Measurements from ENCODE around the gene AHSP.
"Not testable (repeated sequence)": the region's sequence is repeated elsewhere in the genome, so short reads cannot be mapped to it uniquely, and the experiment has no call there.

Gene AHSP

GRCh38 chr16:31531096-31531495, 3.4 kb downstream of the AHSP start:
- DNase-seq (ENCODE audit: low spot score): no peak

GRCh38 chr16:31532120-31532519, 4.4 kb downstream of the AHSP start:
- no peak for DNase-seq (ENCODE audit: low spot score)

GRCh38 chr16:31532896-31533295, 5.2 kb downstream of the AHSP start:
- no peak for DNase-seq (ENCODE audit: low spot score)

- DNase-seq (ENCODE audit: low spot score): no peak
Measured at GRCh38 chr16:31535737-31536136, 8.0 kb downstream of the AHSP start.

- no peak for DNase-seq (ENCODE audit: low spot score)
Measured at GRCh38 chr16:31536804-31537361, 9.2 kb downstream of the AHSP start.

GRCh38 chr16:31537362-31538242, 9.9 kb downstream of the AHSP start:
- no peak for DNase-seq (ENCODE audit: low spot score)

GRCh38 chr16:31538243-31538598, 10.5 kb downstream of the AHSP start:
- DNase-seq (ENCODE audit: low spot score): not testable (repeated sequence)

- not testable (repeated sequence) for DNase-seq (ENCODE audit: low spot score)
Measured at GRCh38 chr16:31539762-31540161, 12.1 kb downstream of the AHSP start.

GRCh38 chr16:31542763-31543162, 15.1 kb downstream of the AHSP start:
- DNase-seq (ENCODE audit: low spot score): no peak

- DNase-seq (ENCODE audit: low spot score): no peak
Measured at GRCh38 chr16:31561426-31562233, 33.9 kb downstream of the AHSP start.

GRCh38 chr16:31568577-31569359, 41.1 kb downstream of the AHSP start:
- DNase-seq (ENCODE audit: low spot score): no peak

GRCh38 chr16:31569360-31569717, 41.6 kb downstream of the AHSP start:
- DNase-seq (ENCODE audit: low spot score): no peak

- no peak for DNase-seq (ENCODE audit: low spot score)
Measured at GRCh38 chr16:31572821-31573220, 45.1 kb downstream of the AHSP start.

- not testable (repeated sequence) for DNase-seq (ENCODE audit: low spot score)
Measured at GRCh38 chr16:31574159-31574558, 46.5 kb downstream of the AHSP start.

GRCh38 chr16:31577411-31577810, 49.7 kb downstream of the AHSP start:
- no peak for DNase-seq (ENCODE audit: low spot score)
